Ectodermal cell (in vitro differentiated cells): ENCODE results near the gene RAP1GAP. TPM values are rescaled to one million over a fixed set of nuclear protein-coding genes. Genes with fewer than 3 reads are reported as not detected.

Source experiments
- H3K27ac ChIP-seq: 2 replicates; pipeline ENCODE4 v1.7.0; 2013; ENCODE audit warnings: mild to moderate bottlenecking, low read depth, low read length; ENCODE audit not compliant: insufficient read depth, poor library complexity, severe bottlenecking
- H3K27me3 ChIP-seq: 2 replicates; pipeline ENCODE4 v1.7.0; 2013; ENCODE audit warnings: mild to moderate bottlenecking, low read length; ENCODE audit not compliant: insufficient read depth, control insufficient read depth, poor library complexity, severe bottlenecking
- H3K36me3 ChIP-seq: one replicate; pipeline ENCODE4 v1.7.0; 2013; ENCODE audit warnings: low read length; ENCODE audit not compliant: control insufficient read depth, insufficient read depth
- H3K4me1 ChIP-seq: one replicate; pipeline ENCODE4 v1.7.0; 2013; ENCODE audit warnings: low read length; ENCODE audit not compliant: control insufficient read depth, insufficient read depth
- H3K4me3 ChIP-seq: 2 replicates; pipeline ENCODE4 v1.7.0; 2013; ENCODE audit warnings: low read depth, low read length, control low read depth; ENCODE audit not compliant: insufficient read depth
- H3K9me3 ChIP-seq: 2 replicates; pipeline ENCODE4 v1.7.0; 2013; ENCODE audit warnings: mild to moderate bottlenecking, low read length, moderate library complexity; ENCODE audit not compliant: control insufficient read depth
- WGBS, 2 experiments: methylation state at CpG; one replicate each; pipeline ENCODE4 v1.1.7; 2013; ENCODE audit warnings: missing lambda C conversion rate in 2 of 2; 5-methylcytosine and 5-hydroxymethylcytosine counted together
- polyA plus RNA-seq, 4 experiments: library from polyadenylated mRNA; stranded (reverse); fragments of 50-300 nt; gene quantifications; one replicate each; pipeline ENCODE4 v1.2.3, GENCODE V29; 2013

The RAP1GAP gene
- 8.8 TPM for polyA plus RNA-seq (2013, experiment 1 of 4)
- polyA plus RNA-seq (2013, experiment 2 of 4), result 7.9 TPM
- polyA plus RNA-seq (2013, experiment 3 of 4), result 5.7 TPM
- polyA plus RNA-seq (2013, experiment 4 of 4), result 4.8 TPM

DNA sequence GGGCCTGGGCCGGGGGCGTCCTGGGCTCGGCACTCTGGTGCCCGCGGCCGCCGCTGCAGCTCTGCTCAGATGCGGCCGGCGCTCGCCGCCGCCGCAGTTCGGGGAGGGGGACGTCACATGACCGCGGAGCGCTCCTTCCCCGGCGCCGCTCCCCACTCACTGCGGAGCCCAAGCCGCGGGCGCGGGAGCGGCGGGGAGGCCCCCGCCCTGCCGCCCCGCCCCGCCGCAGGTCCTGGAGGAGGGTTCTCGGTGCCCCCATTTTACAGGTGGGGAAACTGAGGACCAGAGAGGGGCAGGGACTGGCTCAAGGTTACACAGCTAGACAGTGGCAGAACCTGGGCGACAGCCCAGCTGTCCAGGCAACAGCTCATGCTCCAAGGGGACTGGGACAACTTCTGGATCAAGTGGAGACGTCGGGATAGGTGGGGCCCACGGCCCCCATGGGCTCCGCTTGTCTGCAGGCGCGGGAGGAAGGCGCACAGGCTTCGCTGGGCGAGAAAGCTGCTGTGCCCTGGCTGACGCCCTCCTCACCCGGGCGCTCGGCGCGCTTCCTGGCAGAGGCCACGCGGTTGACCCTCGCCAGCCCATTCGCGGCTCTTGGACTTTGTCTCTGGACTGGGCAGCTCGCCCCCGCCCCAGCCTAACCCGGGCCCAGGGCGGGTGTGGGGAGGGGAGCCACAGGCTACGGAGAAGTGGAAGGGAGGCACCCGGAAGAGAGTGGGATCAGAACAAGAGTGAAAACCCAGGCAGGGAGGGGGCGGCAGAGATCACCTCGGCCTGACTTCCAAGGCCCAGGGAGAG is at the start of gene RAP1GAP:
RAP1GAP (minus strand) TSS at position 100 of the 801 bp plus-strand sequence. CDS start 49,325 bp downstream, outside the sequence.
- Histone ChIP-seq H3K36me3 (no peaks in the 10 kb centered on the region), H3K9me3 (no peaks in the 10 kb centered on the region), H3K27me3 (peaks cover 35% of the 10 kb centered on the region), H3K4me3 (peak within 1 kb of the TSS; percentile 52), H3K4me1 (peaks cover 20% of the 10 kb centered on the region), H3K27ac (no peak within 1 kb of the TSS)
- WGBS, 2 experiments, result 1 to 2% methylated on average over 64 of the region's 64 CpGs

DNA sequence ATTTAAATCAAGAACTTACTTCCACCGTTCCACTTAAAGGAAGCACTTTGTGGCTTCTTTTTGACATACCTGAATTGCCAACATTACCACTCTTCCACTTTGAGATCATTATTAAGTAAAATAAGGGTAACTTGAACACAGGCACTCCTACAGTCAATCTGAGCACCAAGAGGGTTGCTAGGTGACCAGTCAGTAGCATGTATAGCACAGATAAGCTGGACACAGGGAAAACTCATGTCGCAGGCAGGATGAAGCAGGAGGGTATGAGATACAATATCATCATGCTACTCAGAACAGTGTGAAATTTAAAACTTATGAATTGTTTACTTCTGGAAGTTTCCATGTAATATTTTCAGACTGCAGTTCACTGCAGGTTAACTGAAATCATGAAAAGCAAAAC is 47.0 kb upstream of the RAP1GAP start:
- Histone ChIP-seq H3K9me3 (no peaks in the 10 kb centered on the region), H3K36me3 (peaks cover 29% of the 10 kb centered on the region)
- WGBS, 2 experiments, result 89 to 100% methylated on average over 2 of the region's 2 CpGs

DNA sequence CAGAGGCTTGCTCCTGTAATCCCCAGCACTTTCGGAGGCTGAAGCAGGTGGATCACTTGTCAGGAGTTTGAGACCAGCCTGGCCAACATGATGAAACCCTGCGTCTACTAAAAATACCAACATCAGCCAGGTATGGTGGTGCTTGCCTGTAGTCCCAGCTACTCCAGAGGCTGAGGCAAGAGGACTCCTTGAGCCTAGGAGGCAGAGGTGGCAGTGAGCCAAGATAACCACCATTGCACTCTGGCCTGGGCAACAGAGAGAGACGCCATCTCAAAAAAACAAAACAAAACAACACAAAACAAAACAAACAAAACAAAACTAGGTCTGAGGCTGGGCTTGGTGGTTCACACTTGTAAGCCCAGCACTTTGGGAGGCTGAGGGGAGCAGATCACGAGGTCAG is 38.7 kb upstream of the RAP1GAP start:
- Histone ChIP-seq H3K27me3 (no peaks in the 10 kb centered on the region), H3K4me1 (peaks cover 31% of the 10 kb centered on the region), H3K4me3 (no peak overlapping the region), H3K27ac (no peak overlapping the region), H3K36me3 (no peaks in the 10 kb centered on the region), H3K9me3 (no peaks in the 10 kb centered on the region)
- 90 to 92% methylated on average over 4 of the region's 4 CpGs for WGBS, 2 experiments

More for the DNA sequence above, 47.0 kb upstream of the RAP1GAP start:
- Histone ChIP-seq H3K4me3 (no peak overlapping the region), H3K4me1 (peaks cover 5% of the 10 kb centered on the region), H3K27me3 (no peaks in the 10 kb centered on the region), H3K27ac (no peak overlapping the region)

GRCh38 chr1:21707086-21707840 is 38.1 kb upstream of the RAP1GAP start:
- no peaks in the 10 kb centered on the region for H3K9me3 ChIP-seq
- H3K4me3 ChIP-seq, result no peak overlapping the region
- H3K27ac ChIP-seq, result no peak overlapping the region
- no peaks in the 10 kb centered on the region for H3K36me3 ChIP-seq
- no peaks in the 10 kb centered on the region for H3K27me3 ChIP-seq
- WGBS, 2 experiments, result 86 to 88% methylated on average over 5 of the region's 5 CpGs
- H3K4me1 ChIP-seq, result peaks cover 31% of the 10 kb centered on the region

- Histone ChIP-seq H3K27ac (peak overlapping the region; percentile 73), H3K27me3 (no peaks in the 10 kb centered on the region), H3K4me1 (peaks cover 28% of the 10 kb centered on the region), H3K9me3 (no peaks in the 10 kb centered on the region), H3K36me3 (peaks cover 6% of the 10 kb centered on the region), H3K4me3 (no peak overlapping the region)
- 49% methylated on average over 7 of the region's 8 CpGs for WGBS, 2 experiments
Measured at GRCh38 chr1:21706151-21706835, 37.1 kb upstream of the RAP1GAP start.

GRCh38 chr1:21705303-21705980 is 36.3 kb upstream of the RAP1GAP start:
- Histone ChIP-seq H3K4me3 (no peak overlapping the region), H3K4me1 (peaks cover 26% of the 10 kb centered on the region), H3K9me3 (no peaks in the 10 kb centered on the region), H3K27ac (peak overlapping the region; percentile 72), H3K27me3 (no peaks in the 10 kb centered on the region), H3K36me3 (peaks cover 6% of the 10 kb centered on the region)
- WGBS, 2 experiments, result 23 to 29% methylated on average over 3 of the region's 4 CpGs

GRCh38 chr1:21704145-21704544 is 35.0 kb upstream of the RAP1GAP start:
- WGBS, 2 experiments, result 84 to 97% methylated on average over 4 to 5 of the region's 5 CpGs
- H3K4me1 ChIP-seq, result peaks cover 26% of the 10 kb centered on the region

GRCh38 chr1:21703318-21703963 is 34.3 kb upstream of the RAP1GAP start:
- H3K27ac ChIP-seq, result no peak overlapping the region
- no peaks in the 10 kb centered on the region for H3K9me3 ChIP-seq
- H3K27me3 ChIP-seq, result no peaks in the 10 kb centered on the region
- peaks cover 26% of the 10 kb centered on the region for H3K4me1 ChIP-seq
- peaks cover 6% of the 10 kb centered on the region for H3K36me3 ChIP-seq
- 92 to 93% methylated on average over 3 of the region's 3 CpGs for WGBS, 2 experiments
- no peak overlapping the region for H3K4me3 ChIP-seq

More at GRCh38 chr1:21704145-21704544, 35.0 kb upstream of the RAP1GAP start:
- no peaks in the 10 kb centered on the region for H3K9me3 ChIP-seq
- no peak overlapping the region for H3K4me3 ChIP-seq
- peaks cover 6% of the 10 kb centered on the region for H3K36me3 ChIP-seq
- H3K27ac ChIP-seq, result no peak overlapping the region
- H3K27me3 ChIP-seq, result no peaks in the 10 kb centered on the region

- Histone ChIP-seq H3K27me3 (no peaks in the 10 kb centered on the region), H3K27ac (no peak overlapping the region), H3K36me3 (peaks cover 6% of the 10 kb centered on the region), H3K4me3 (no peak overlapping the region), H3K9me3 (no peaks in the 10 kb centered on the region), H3K4me1 (peaks cover 26% of the 10 kb centered on the region)
- 92 to 95% methylated on average over 4 of the region's 4 CpGs for WGBS, 2 experiments
Measured at GRCh38 chr1:21702780-21703179, 33.6 kb upstream of the RAP1GAP start.
